Tibial nerve (tissue), 4 donors: ENCODE measurements around the gene CCNA1. TPM values are rescaled to one million over a fixed set of nuclear protein-coding genes. Genes with fewer than 3 reads are reported as not detected.

Experiments used
- DNase-seq, 2 donors: peaks; one replicate each; pipeline ENCODE4 v3.0.0-alpha.2; 2019; ENCODE audit warnings: low spot score in 2 of 2
- H3K27ac ChIP-seq, 4 donors: fragments of 200-600 bp; sonication (generic) in 3 of 4; one replicate each; pipeline ENCODE4 v1.5.1; 2017 to 2019; ENCODE audit warnings: mild to moderate bottlenecking in 1 of 4
- H3K27me3 ChIP-seq, 2 donors: fragments of 200-600 bp; sonication (generic) in 1 of 2; one replicate each; pipeline versions ENCODE4 v1.5.1 to v1.6.0; 2017 to 2019
- H3K36me3 ChIP-seq, 3 donors: fragments of 200-600 bp; sonication (generic); one replicate each; pipeline ENCODE4 v1.5.1; 2018 to 2019
- H3K4me1 ChIP-seq, 4 donors: fragments of 200-600 bp; sonication (generic) in 3 of 4; one replicate each; pipeline ENCODE4 v1.5.1; 2017 to 2019
- H3K4me3 ChIP-seq, 4 donors: fragments of 200-600 bp; sonication (generic) in 3 of 4; one replicate each; pipeline ENCODE4 v1.5.1; 2017 to 2019; ENCODE audit warnings: mild to moderate bottlenecking in 1 of 4, moderate library complexity in 1 of 4
- H3K9me3 ChIP-seq, 4 donors: fragments of 200-600 bp; sonication (generic) in 3 of 4; one replicate each; pipeline ENCODE4 v1.5.1; 2017 to 2019
- CTCF ChIP-seq, 5 experiments: fragments of 200-600 bp in 3 of 5; fragments of 450-650 bp in 2 of 5; sonication (generic) in 3 of 5; IDR thresholded peaks; one replicate each; pipeline ENCODE4 v1.5.1; 2016 to 2019; ENCODE audit warnings: antibody characterized with exemption in 5 of 5, mild to moderate bottlenecking in 3 of 5, moderate library complexity in 2 of 5
- EP300 ChIP-seq, 2 donors: sonication (generic); formaldehyde crosslinking; IDR thresholded peaks; one replicate each; pipeline ENCODE4 v1.6.1; 2017; ENCODE audit warnings: antibody characterized with exemption in 2 of 2, mild to moderate bottlenecking in 1 of 2
- POLR2A ChIP-seq, 2 donors: fragments of 450-650 bp; IDR thresholded peaks; one replicate each; pipeline ENCODE4 v1.6.1; 2017; ENCODE audit warnings: antibody characterized with exemption in 2 of 2, mild to moderate bottlenecking in 2 of 2, moderate library complexity in 2 of 2
- WGBS, 2 donors: methylation state at CpG; one replicate each; pipeline ENCODE4 v1.1.5; 2018; 5-methylcytosine and 5-hydroxymethylcytosine counted together
- total RNA-seq, 4 donors: library from RNA; depleted of rRNA; stranded (reverse); fragments of >200 nt; gene quantifications; one replicate each; pipeline ENCODE4 v1.1.0, GENCODE V29; 2016

CCNA1 gene
- total RNA-seq, 4 donors from 2014 or later, result 0.30 to 4.8 (median 1.7) TPM

GRCh38 chr13:36421447-36421846 lies 10.8 kb upstream of the CCNA1 start:
- peaks cover 0 to 19% (median 0%) of the 10 kb centered on the region in 4 donors for H3K9me3 ChIP-seq
- DNase-seq, result no peak
- no peaks in the 10 kb centered on the region for H3K36me3 ChIP-seq
- H3K27ac ChIP-seq, result no peak overlapping the region
- H3K4me3 ChIP-seq, result no peak overlapping the region
- no peak for TF ChIP-seq EP300 (IDR thresholded peaks at IDR 0.05)
- TF ChIP-seq CTCF (IDR thresholded peaks at IDR 0.05), result no peak
- TF ChIP-seq POLR2A (IDR thresholded peaks at IDR 0.05), result no peak
- H3K4me1 ChIP-seq, result peaks cover 0 to 22% (median 0%) of the 10 kb centered on the region in 4 donors
- peaks cover 0 to 4% of the 10 kb centered on the region in 2 donors for H3K27me3 ChIP-seq

GRCh38 chr13:36428086-36428485 lies 4.2 kb upstream of the CCNA1 start:
- no peak for DNase-seq
- 56 to 74% methylated on average over 2 of the region's 2 CpGs for WGBS, 2 donors

GRCh38 chr13:36430247-36431203 lies 1.8 kb upstream of the CCNA1 start:
- H3K27me3 ChIP-seq, result peaks cover 0 to 49% of the 10 kb centered on the region in 2 donors
- no peak for DNase-seq
- H3K36me3 ChIP-seq, result no peaks in the 10 kb centered on the region
- peaks cover 0 to 31% (median 25%) of the 10 kb centered on the region in 4 donors for H3K4me1 ChIP-seq
- WGBS, 2 donors, result 12 to 18% methylated on average over 34 of the region's 34 CpGs
- H3K27ac ChIP-seq, result no peak overlapping the region
- peaks cover 0 to 11% (median 0%) of the 10 kb centered on the region in 4 donors for H3K9me3 ChIP-seq
- peak overlapping the region in 1 of 4 donors; percentile 65 for H3K4me3 ChIP-seq
- TF ChIP-seq CTCF (IDR thresholded peaks at IDR 0.05) (no peak), EP300 (IDR thresholded peaks at IDR 0.05) (no peak), POLR2A (IDR thresholded peaks at IDR 0.05) (no peak)

More at GRCh38 chr13:36428086-36428485, 4.2 kb upstream of the CCNA1 start:
- Histone ChIP-seq H3K9me3 (peaks cover 0 to 20% (median 0%) of the 10 kb centered on the region in 4 donors), H3K27ac (no peak overlapping the region), H3K4me3 (no peak overlapping the region), H3K27me3 (peaks cover 0 to 48% of the 10 kb centered on the region in 2 donors), H3K4me1 (peaks cover 0 to 30% (median 24%) of the 10 kb centered on the region in 4 donors), H3K36me3 (no peaks in the 10 kb centered on the region)
- no peak for TF ChIP-seq POLR2A (IDR thresholded peaks at IDR 0.05)
- no peak for TF ChIP-seq EP300 (IDR thresholded peaks at IDR 0.05)
- no peak for TF ChIP-seq CTCF (IDR thresholded peaks at IDR 0.05)

- Histone ChIP-seq H3K27ac (peak overlapping the region in 1 of 4 donors; percentile 58), H3K4me1 (peaks cover 0 to 31% (median 25%) of the 10 kb centered on the region in 4 donors), H3K36me3 (no peaks in the 10 kb centered on the region), H3K4me3 (peak overlapping the region; percentile 31 to 65 (median 48)), H3K27me3 (peaks cover 0 to 49% of the 10 kb centered on the region in 2 donors), H3K9me3 (peaks cover 0 to 1% (median 0%) of the 10 kb centered on the region in 4 donors)
- TF ChIP-seq POLR2A (IDR thresholded peaks at IDR 0.05) (no peak), CTCF (IDR thresholded peaks at IDR 0.05) (no peak), EP300 (IDR thresholded peaks at IDR 0.05) (no peak)
- WGBS, 2 donors, result 1 to 2% methylated on average over 29 to 68 of the region's 85 CpGs
- no peak for DNase-seq
Observed at GRCh38 chr13:36431204-36432105, 840 bp upstream of the CCNA1 start.
